ENCODE results near the gene TSPYL1.

GRCh38 chr6:116234689-116235088 is 45.0 kb downstream of the TSPYL1 start:
- no peak for TF ChIP-seq ZNF274 (IDR thresholded peaks at IDR 0.05; ENCODE audit: low read depth, low read length)
- no peak for TF ChIP-seq SUZ12 (IDR thresholded peaks at IDR 0.05; ENCODE audit: extremely low read depth, insufficient read depth, insufficient read length)

All from NT2/D1 (cell line).